H1 (cell line): Measurements from ENCODE around the gene PRKAR2A. TPM values are rescaled to one million over a fixed set of nuclear protein-coding genes. Genes with fewer than 3 reads are reported as not detected.
"Not testable (repeated sequence)": the region's sequence is repeated elsewhere in the genome, so short reads cannot be mapped to it uniquely, and the experiment has no call there.

Experiments
- CTCF ChIA-PET: fragments of 300-600 bp; sonication (Branson Sonifier 250); formaldehyde crosslinking; loops from one replicate; lab custom pipeline; 2021; ENCODE audit not compliant: partially characterized antibody; lab: Charles Lee
- POLR2A ChIA-PET: fragments of 300-600 bp; sonication (Branson Sonifier 250); formaldehyde crosslinking; loops from one replicate; lab custom pipeline; 2021; ENCODE audit warnings: inconsistent platforms; ENCODE audit not compliant: partially characterized antibody; lab: Charles Lee
- DNase-seq, 2 experiments: peaks; one replicate each; pipeline versions ENCODE4 v3.0.0 to v3.0.0-alpha.2; 2010 to 2022; ENCODE audit warnings: low spot score in 2 of 2, low read depth in 1 of 2, mixed read lengths in 1 of 2
- FAIRE-seq: peaks from 2 replicates; lab custom pipeline; 2011; peaks lifted over from hg19 to GRCh38; lab: Jason Lieb, UNC
- H2AFZ ChIP-seq: 2 replicates; pipeline ENCODE4 v1.8.1; 2012; ENCODE audit warnings: low read length, inconsistent platforms
- H2AK5ac ChIP-seq: 2 replicates; pipeline ENCODE4 v1.6.1; 2013; ENCODE audit warnings: low read depth, low read length
- H2BK120ac ChIP-seq: replicated peaks from 2 replicates; pipeline ENCODE3; 2013; ENCODE audit warnings: low read depth, low read length, inconsistent platforms
- H2BK12ac ChIP-seq: 2 replicates; pipeline ENCODE4 v1.6.1; 2013; ENCODE audit warnings: low read depth, low read length
- H2BK15ac ChIP-seq: 2 replicates; pipeline ENCODE4 v1.6.1; 2013; ENCODE audit warnings: low read length
- H2BK20ac ChIP-seq: 2 replicates; pipeline ENCODE4 v1.6.1; 2013; ENCODE audit warnings: low read length
- H2BK5ac ChIP-seq: 2 replicates; pipeline ENCODE4 v1.6.1; 2013; ENCODE audit warnings: low read depth, low read length
- H3K14ac ChIP-seq: 2 replicates; pipeline ENCODE4 v1.6.1; 2013; ENCODE audit warnings: inconsistent platforms; ENCODE audit not compliant: insufficient read length
- H3K18ac ChIP-seq: 2 replicates; pipeline ENCODE4 v1.6.1; 2013; ENCODE audit warnings: low read length; ENCODE audit errors: extremely low read depth
- H3K23ac ChIP-seq: 2 replicates; pipeline ENCODE4 v1.6.1; 2013; ENCODE audit warnings: inconsistent platforms; ENCODE audit not compliant: insufficient read length
- H3K23me2 ChIP-seq: 2 replicates; pipeline ENCODE4 v1.6.1; 2013; ENCODE audit warnings: low read depth, low read length
- H3K27ac ChIP-seq: 2 replicates; pipeline ENCODE4 v1.6.1; 2011; ENCODE audit warnings: low read depth, low read length, inconsistent platforms
- H3K27me3 ChIP-seq, 4 experiments: replicated peaks in 1 of 4; 1 replicate in 1 of 4; 2 replicates in 3 of 4; pipeline versions ENCODE4 v1.6.1 to v1.8.1; 2011 to 2013; ENCODE audit warnings: low read length in 3 of 4, mild to moderate bottlenecking in 3 of 4, inconsistent platforms in 2 of 4, mixed read lengths in 2 of 4, moderate library complexity in 1 of 4; ENCODE audit not compliant: control insufficient read depth in 3 of 4, insufficient read depth in 3 of 4; ENCODE audit errors: extremely low read depth in 1 of 4
- H3K36me3 ChIP-seq, 4 experiments: 2 replicates each; pipeline versions ENCODE4 v1.6.1 to v1.8.1; 2011 to 2013; ENCODE audit warnings: mild to moderate bottlenecking in 4 of 4, low read length in 3 of 4, moderate library complexity in 2 of 4, control low read depth in 1 of 4, inconsistent platforms in 1 of 4; ENCODE audit not compliant: insufficient read depth in 4 of 4, control insufficient read depth in 2 of 4
- H3K4ac ChIP-seq: replicated peaks from 2 replicates; pipeline ENCODE3; 2013; ENCODE audit warnings: low read length, low read depth, mixed read lengths, inconsistent platforms; ENCODE audit not compliant: insufficient read length
- H3K4me1 ChIP-seq, 4 experiments: replicated peaks in 1 of 4; 1 replicate in 1 of 4; 2 replicates in 3 of 4; pipeline versions ENCODE4 v1.6.1 to v1.8.1; 2011 to 2013; ENCODE audit warnings: low read length in 3 of 4, inconsistent platforms in 2 of 4, mixed read lengths in 1 of 4; ENCODE audit not compliant: insufficient read depth in 4 of 4, control insufficient read depth in 3 of 4
- H3K4me2 ChIP-seq, 2 experiments: 2 replicates each; pipeline versions ENCODE4 v1.6.1 to v1.8.1; 2011 to 2013; ENCODE audit warnings: low read depth in 2 of 2, low read length in 2 of 2, control low read depth in 1 of 2, inconsistent platforms in 1 of 2, mild to moderate bottlenecking in 1 of 2; ENCODE audit not compliant: insufficient read depth in 1 of 2
- H3K4me3 ChIP-seq, 4 experiments: fragments of 200-600, 300-600 bp in 1 of 4; sonication (generic), shearing (Covaris generic), sonication (Bioruptor Twin) in 1 of 4; 2 replicates each; pipeline versions ENCODE4 v1.5.1 to v1.8.1; 2011 to 2016; ENCODE audit warnings: low read length in 4 of 4, low read depth in 3 of 4, control low read depth in 2 of 4, inconsistent platforms in 2 of 4, mild to moderate bottlenecking in 2 of 4, mixed read lengths in 1 of 4, moderate library complexity in 1 of 4; ENCODE audit not compliant: insufficient read depth in 2 of 4; ENCODE audit errors: extremely low read depth in 1 of 4
- H3K56ac ChIP-seq: replicated peaks from 2 replicates; pipeline ENCODE3; 2013; ENCODE audit warnings: low read depth, mild to moderate bottlenecking, mixed read lengths, low read length, inconsistent platforms; ENCODE audit not compliant: insufficient read length
- H3K79me1 ChIP-seq: 2 replicates; pipeline ENCODE4 v1.6.1; 2013; ENCODE audit warnings: low read depth, low read length, control low read depth
- H3K79me2 ChIP-seq, 2 experiments: 2 replicates each; pipeline versions ENCODE4 v1.6.1 to v1.8.1; 2012 to 2013; ENCODE audit warnings: low read length in 2 of 2, mild to moderate bottlenecking in 2 of 2, inconsistent platforms in 1 of 2; ENCODE audit not compliant: insufficient read depth in 2 of 2, control insufficient read depth in 1 of 2
- H3K9ac ChIP-seq, 4 experiments: replicated peaks in 1 of 4; 1 replicate in 1 of 4; 2 replicates in 3 of 4; pipeline versions ENCODE4 v1.6.1 to v1.8.1; 2011 to 2013; ENCODE audit warnings: low read depth in 3 of 4, low read length in 3 of 4, control low read depth in 2 of 4, mild to moderate bottlenecking in 2 of 4, moderate library complexity in 2 of 4, inconsistent platforms in 1 of 4; ENCODE audit errors: extremely low read depth in 1 of 4
- H3K9me3 ChIP-seq, 2 experiments: 2 replicates each; pipeline versions ENCODE4 v1.6.1 to v1.8.1; 2012 to 2013; ENCODE audit warnings: mild to moderate bottlenecking in 2 of 2, moderate library complexity in 2 of 2, control low read depth in 1 of 2, inconsistent platforms in 1 of 2, low read depth in 1 of 2, low read length in 1 of 2, mixed read lengths in 1 of 2; ENCODE audit not compliant: insufficient read depth in 2 of 2
- H4K20me1 ChIP-seq, 2 experiments: replicated peaks in 1 of 2; 2 replicates each; pipeline versions ENCODE3 to v1.8.1; 2011 to 2013; ENCODE audit warnings: inconsistent platforms in 2 of 2, low read length in 2 of 2, mild to moderate bottlenecking in 1 of 2; ENCODE audit not compliant: insufficient read depth in 2 of 2, control insufficient read depth in 1 of 2
- H4K5ac ChIP-seq: 2 replicates; pipeline ENCODE4 v1.6.1; 2013; ENCODE audit warnings: low read length, low read depth, mixed read lengths, inconsistent platforms; ENCODE audit not compliant: insufficient read length
- H4K8ac ChIP-seq: 2 replicates; pipeline ENCODE4 v1.8.0; 2013; ENCODE audit warnings: mild to moderate bottlenecking, moderate library complexity, low read length, inconsistent platforms; ENCODE audit not compliant: insufficient read depth; ENCODE audit errors: extremely low read depth
- H4K91ac ChIP-seq: replicated peaks from 2 replicates; pipeline ENCODE3; 2013; ENCODE audit warnings: low read length, mixed read lengths, inconsistent platforms; ENCODE audit not compliant: insufficient read length
- WGBS, 2 experiments: shearing (Covaris generic) in 1 of 2; methylation state at CpG; one replicate each; pipeline versions ENCODE4 v1.1.6 to v1.1.7; 2013 to 2015; ENCODE audit warnings: low lambda C conversion rate in 2 of 2, mixed read lengths in 2 of 2, inconsistent platforms in 1 of 2, low coverage in 1 of 2, missing lambda C conversion rate in 1 of 2; ENCODE audit not compliant: insufficient replicate concordance in 2 of 2, insufficient coverage in 1 of 2, insufficient read length in 1 of 2; ENCODE audit errors: extremely low coverage in 1 of 2, missing lambda C conversion rate in 1 of 2; 5-methylcytosine and 5-hydroxymethylcytosine counted together
- polyA plus RNA-seq, 7 experiments: library from polyadenylated mRNA; depleted of rRNA in 3 of 7; stranded (reverse) in 5 of 7; unstranded in 2 of 7; fragments of >200 nt in 5 of 7; fragments of 200-250 nt in 2 of 7; gene quantifications; 1 replicate in 5 of 7; 2 replicates in 1 of 7; 4 replicates in 1 of 7; pipeline versions ENCODE4 v1.2.1 to v1.2.3, GENCODE V29; 2011 to 2013; ENCODE audit warnings: missing spikeins in 2 of 7, mixed read lengths in 2 of 7
- total RNA-seq: library from RNA; stranded (reverse); fragmentation: NEBNext Ultra II Directional; extraction: Animal tissue kit (Norgen Biotek cat#: 25700); gene quantifications from 2 replicates; pipeline ENCODE4 v1.2.1, GENCODE V29; 2021

The PRKAR2A gene
- total and polyA plus RNA-seq, 2 of the 8 experiments (the other 6 are each of a cell fraction or from before 2014, with no cell fraction given), result 6.3 to 42.4 TPM

DNA sequence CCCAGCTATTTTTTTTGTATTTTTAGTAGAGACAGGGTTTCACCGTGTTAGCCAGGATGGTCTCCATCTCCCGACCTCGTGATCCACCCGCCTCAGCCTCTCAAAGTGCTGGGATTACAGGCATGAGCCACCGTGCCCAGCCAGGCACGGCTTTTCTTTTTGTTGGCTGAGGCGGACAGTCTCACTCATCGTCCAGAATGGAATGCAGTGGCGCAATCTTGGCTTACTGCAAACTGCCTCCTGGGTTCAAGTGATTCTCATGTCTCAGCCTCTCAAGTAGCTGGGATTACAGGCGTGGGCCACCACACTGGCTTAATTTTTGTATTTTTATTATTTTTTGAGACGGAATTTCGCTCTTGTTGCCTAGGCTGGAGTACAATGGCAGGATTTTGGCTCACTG is 46.8 kb downstream of the PRKAR2A start:
- H2AFZ ChIP-seq, H3K4me1 ChIP-seq, H2BK120ac ChIP-seq, H3K23ac ChIP-seq, H3K4me2 ChIP-seq, H3K79me1 ChIP-seq, H3K36me3 ChIP-seq, H3K56ac ChIP-seq, DNase-seq, H2BK15ac ChIP-seq, H2AK5ac ChIP-seq, H4K8ac ChIP-seq, H2BK20ac ChIP-seq, H4K91ac ChIP-seq, H3K23me2 ChIP-seq, H4K20me1 ChIP-seq, H3K18ac ChIP-seq, H3K79me2 ChIP-seq, H4K5ac ChIP-seq, H3K14ac ChIP-seq, H2BK12ac ChIP-seq, H3K9me3 ChIP-seq, H3K4me3 ChIP-seq, H3K27me3 ChIP-seq, H2BK5ac ChIP-seq, H3K27ac ChIP-seq, H3K9ac ChIP-seq, POLR2A ChIA-PET, FAIRE-seq, H3K4ac ChIP-seq: not testable (repeated sequence)
- CTCF ChIA-PET, result interaction anchor here (1.0 to 1.8 kb wide), 3 partner anchors 20 to 64 kb away, joined by 3 to 5 read pairs (median 4); no protein-coding TSS in a partner anchor
- WGBS, 2 experiments, result 90% methylated on average over 12 of the region's 12 CpGs; no CpG with 5 or more reads in 1 of the 2 experiments
